Ovary (tissue), 3 donors: ENCODE results near the gene PPM1J.

Experiments
- POLR2A ChIP-seq: fragments of 450-650 bp; IDR thresholded peaks from one replicate; pipeline ENCODE4 v1.6.1; 2017; ENCODE audit warnings: antibody characterized with exemption, mild to moderate bottlenecking, moderate library complexity
- TF ChIP-seq, protein P1 (sequence below), 3 donors: fragments of 450-650 bp in 2 of 3; fragments of 200-600 bp in 1 of 3; IDR thresholded peaks; one replicate each; pipeline versions ENCODE4 v1.5.1 to v1.8.0; 2016 to 2022; ENCODE audit warnings: antibody characterized with exemption in 3 of 3, mild to moderate bottlenecking in 1 of 3
- donor health status: DM: no; HTN: no; CAD: no.

DNA sequence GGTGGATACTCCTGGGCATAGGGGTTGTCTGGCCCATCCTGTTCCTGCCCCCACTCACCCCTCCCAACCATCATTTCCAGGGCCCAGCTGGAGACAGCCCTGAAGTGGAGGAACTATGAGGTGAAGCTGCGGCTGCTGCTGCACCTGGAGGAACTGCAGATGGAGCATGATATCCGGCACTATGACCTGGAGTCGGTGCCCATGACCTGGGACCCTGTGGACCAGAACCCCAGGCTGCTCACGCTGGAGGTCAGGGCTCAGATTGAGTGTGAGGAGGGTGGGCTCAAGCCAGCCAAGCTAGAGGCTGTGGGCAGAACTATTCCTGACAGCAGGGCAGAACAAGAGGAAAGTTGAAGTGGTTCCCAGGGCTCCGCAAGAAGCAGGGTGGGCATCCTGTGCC, 22.5 kb downstream of the PPM1J start:
- no peak for TF ChIP-seq POLR2A
- TF ChIP-seq, protein P1, sequence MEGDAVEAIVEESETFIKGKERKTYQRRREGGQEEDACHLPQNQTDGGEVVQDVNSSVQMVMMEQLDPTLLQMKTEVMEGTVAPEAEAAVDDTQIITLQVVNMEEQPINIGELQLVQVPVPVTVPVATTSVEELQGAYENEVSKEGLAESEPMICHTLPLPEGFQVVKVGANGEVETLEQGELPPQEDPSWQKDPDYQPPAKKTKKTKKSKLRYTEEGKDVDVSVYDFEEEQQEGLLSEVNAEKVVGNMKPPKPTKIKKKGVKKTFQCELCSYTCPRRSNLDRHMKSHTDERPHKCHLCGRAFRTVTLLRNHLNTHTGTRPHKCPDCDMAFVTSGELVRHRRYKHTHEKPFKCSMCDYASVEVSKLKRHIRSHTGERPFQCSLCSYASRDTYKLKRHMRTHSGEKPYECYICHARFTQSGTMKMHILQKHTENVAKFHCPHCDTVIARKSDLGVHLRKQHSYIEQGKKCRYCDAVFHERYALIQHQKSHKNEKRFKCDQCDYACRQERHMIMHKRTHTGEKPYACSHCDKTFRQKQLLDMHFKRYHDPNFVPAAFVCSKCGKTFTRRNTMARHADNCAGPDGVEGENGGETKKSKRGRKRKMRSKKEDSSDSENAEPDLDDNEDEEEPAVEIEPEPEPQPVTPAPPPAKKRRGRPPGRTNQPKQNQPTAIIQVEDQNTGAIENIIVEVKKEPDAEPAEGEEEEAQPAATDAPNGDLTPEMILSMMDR (IDR thresholded peaks at IDR 0.05), result no peak
